MM.1S (cell line): ENCODE measurements around the gene SNX20.

Experiments
- CTCF ChIP-seq: fragments of 300-600 bp; sonication (generic); IDR thresholded peaks from 2 replicates; pipeline ENCODE4 v1.5.1; 2016; ENCODE audit warnings: antibody characterized with exemption, low read length, mixed read lengths
- EZH2 ChIP-seq: fragments of 300-600 bp; sonication (generic); optimal IDR thresholded peaks from 2 replicates; pipeline ENCODE3; 2017; ENCODE audit warnings: low read depth, mild to moderate bottlenecking, antibody characterized with exemption, low read length, mixed read lengths
- EZH2phosphoT487 ChIP-seq: fragments of 300-600 bp; sonication (generic); IDR thresholded peaks from 2 replicates; pipeline ENCODE4 v1.6.1; 2018; ENCODE audit warnings: antibody characterized with exemption, low read length

- TF ChIP-seq CTCF: no peak
- TF ChIP-seq EZH2: no peak
- no peak for TF ChIP-seq EZH2phosphoT487
Measured at GRCh38 chr16:50692644-50692998, 11.5 kb upstream of the SNX20 start.
